Cardiac muscle cell (in vitro differentiated cells and primary cell): ENCODE measurements around the gene GPR132. TPM values are rescaled to one million over a fixed set of nuclear protein-coding genes. Genes with fewer than 3 reads are reported as not detected.

Experiments
- DNase-seq, 2 donors: peaks; one replicate each; pipeline versions ENCODE4 v3.0.0 to v3.0.0-alpha.2; 2010 to 2017; ENCODE audit warnings: low read depth in 1 of 2, low spot score in 1 of 2
- H3K27ac ChIP-seq: fragments of 200-600 bp; sonication (generic); 2 replicates; pipeline ENCODE4 v1.5.1; 2016
- H3K27me3 ChIP-seq: fragments of 200-600 bp; sonication (generic); 2 replicates; pipeline ENCODE4 v1.6.0; 2016; ENCODE audit warnings: control low read depth
- H3K36me3 ChIP-seq: fragments of 200-600 bp; sonication (generic); 2 replicates; pipeline ENCODE4 v1.5.1; 2016; ENCODE audit warnings: control low read depth
- H3K4me1 ChIP-seq: fragments of 200-600 bp; sonication (generic); 2 replicates; pipeline ENCODE4 v1.8.1; 2017; ENCODE audit warnings: low read depth, mild to moderate bottlenecking, mixed run types
- H3K4me3 ChIP-seq: fragments of 200-600 bp; sonication (generic); 2 replicates; pipeline ENCODE4 v1.5.1; 2016; ENCODE audit warnings: mild to moderate bottlenecking
- H3K9me3 ChIP-seq: fragments of 200-600 bp; sonication (generic); 2 replicates; pipeline ENCODE4 v1.5.1; 2017; ENCODE audit warnings: low read depth, mild to moderate bottlenecking, control low read depth
- CTCF ChIP-seq: IDR thresholded peaks from 2 replicates; pipeline ENCODE4 v1.5.1; 2012; ENCODE audit warnings: low read depth, mild to moderate bottlenecking, low read length
- polyA plus RNA-seq: library from polyadenylated mRNA; unstranded; fragments of >200 nt; fragmentation: Nextera tagmentation; extraction: Ambion mirVana; gene quantifications from 2 replicates; pipeline ENCODE4 v1.2.1, GENCODE V29; 2016
- total RNA-seq: library from RNA; depleted of rRNA; stranded (reverse); fragments of >200 nt; gene quantifications from 2 replicates; pipeline ENCODE4 v1.2.3, GENCODE V29; 2016

The GPR132 gene
- total and polyA plus RNA-seq, 2 experiments from 2014 or later = 1.0 to 2.0 TPM

DNA sequence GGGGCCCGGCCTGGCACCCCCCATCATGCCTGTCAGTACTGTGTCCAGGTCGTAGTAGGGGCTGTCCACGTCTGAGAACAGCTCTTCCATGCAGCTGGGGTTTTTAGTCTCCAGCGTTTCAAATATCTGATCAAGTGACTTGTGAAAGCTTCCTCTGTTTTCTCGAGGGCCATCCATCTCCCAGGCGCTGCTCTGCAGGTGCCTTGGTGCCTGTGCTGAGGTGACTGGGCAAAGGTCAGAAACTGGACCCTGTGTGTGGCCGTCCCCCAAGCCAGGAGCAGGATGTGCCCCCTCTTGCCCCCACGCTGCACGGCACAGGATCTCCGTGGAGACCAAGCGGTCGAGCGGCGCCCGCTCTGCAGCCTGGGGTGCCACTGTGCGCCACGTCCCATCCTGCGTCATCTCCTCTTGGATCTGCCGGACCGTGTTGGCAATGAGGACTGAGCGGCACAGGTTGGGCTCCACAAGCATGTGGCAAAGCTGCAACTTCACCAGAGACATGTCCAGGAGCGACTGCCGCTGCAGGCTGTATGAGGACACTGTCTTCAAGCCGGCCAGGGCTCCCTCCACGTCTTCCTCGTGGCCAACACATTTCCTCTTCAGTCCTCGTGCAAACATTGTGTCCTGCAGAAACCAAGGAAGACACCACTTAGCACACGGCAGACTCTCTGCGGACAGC is 53.8 kb downstream of the GPR132 start:
- no peak for DNase-seq
- peak overlapping the region; percentile 79 for H3K27ac ChIP-seq
- H3K4me3 ChIP-seq = no peak overlapping the region
- TF ChIP-seq CTCF = no peak
- peaks cover 28% of the 10 kb centered on the region for H3K36me3 ChIP-seq
- peaks cover 49% of the 10 kb centered on the region for H3K4me1 ChIP-seq
- no peaks in the 10 kb centered on the region for H3K27me3 ChIP-seq
- no peaks in the 10 kb centered on the region for H3K9me3 ChIP-seq

DNA sequence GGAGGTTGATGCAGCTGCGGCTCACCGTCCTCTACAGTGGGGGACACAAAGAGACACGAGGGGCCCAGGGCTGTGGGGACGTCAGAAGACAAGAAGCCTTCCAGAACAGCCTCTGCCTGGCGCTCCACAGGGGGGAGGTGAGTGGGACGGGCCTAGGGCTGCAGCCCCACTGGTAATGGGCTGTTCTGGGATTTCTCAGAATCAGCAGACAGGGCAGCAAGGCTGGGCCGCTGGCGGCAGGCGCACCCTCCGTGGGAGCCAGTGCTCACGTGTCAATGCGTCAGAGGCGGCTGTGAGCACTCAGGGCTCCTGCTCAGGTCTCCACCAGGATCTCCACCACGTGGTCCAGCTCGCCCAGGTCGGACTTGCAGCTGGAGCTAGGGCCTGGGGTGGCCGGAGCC is 54.3 kb downstream of the GPR132 start:
- Histone ChIP-seq H3K4me1 (peaks cover 43% of the 10 kb centered on the region), H3K4me3 (no peak overlapping the region), H3K27me3 (no peaks in the 10 kb centered on the region), H3K9me3 (no peaks in the 10 kb centered on the region), H3K36me3 (peaks cover 28% of the 10 kb centered on the region), H3K27ac (peak overlapping the region; percentile 79)
- no peak for TF ChIP-seq CTCF
- DNase-seq = peak in 1 of 2 donors; percentile 56

- H3K27ac ChIP-seq = peak overlapping the region; percentile 22
- H3K9me3 ChIP-seq = no peaks in the 10 kb centered on the region
- peaks cover 28% of the 10 kb centered on the region for H3K36me3 ChIP-seq
- H3K4me3 ChIP-seq = no peak overlapping the region
- no peak for DNase-seq
- no peaks in the 10 kb centered on the region for H3K27me3 ChIP-seq
- H3K4me1 ChIP-seq = peaks cover 39% of the 10 kb centered on the region
- no peak for TF ChIP-seq CTCF
Measured at GRCh38 chr14:105010106-105010505, 55.1 kb downstream of the GPR132 start.

- no peaks in the 10 kb centered on the region for H3K9me3 ChIP-seq
- no peak for DNase-seq
- H3K36me3 ChIP-seq = peaks cover 28% of the 10 kb centered on the region
- H3K27ac ChIP-seq = peak overlapping the region; percentile 66
- no peak overlapping the region for H3K4me3 ChIP-seq
- no peak for TF ChIP-seq CTCF
- peaks cover 22% of the 10 kb centered on the region for H3K4me1 ChIP-seq
- H3K27me3 ChIP-seq = no peaks in the 10 kb centered on the region
Measured at GRCh38 chr14:105007593-105008264, 57.5 kb downstream of the GPR132 start.

DNA sequence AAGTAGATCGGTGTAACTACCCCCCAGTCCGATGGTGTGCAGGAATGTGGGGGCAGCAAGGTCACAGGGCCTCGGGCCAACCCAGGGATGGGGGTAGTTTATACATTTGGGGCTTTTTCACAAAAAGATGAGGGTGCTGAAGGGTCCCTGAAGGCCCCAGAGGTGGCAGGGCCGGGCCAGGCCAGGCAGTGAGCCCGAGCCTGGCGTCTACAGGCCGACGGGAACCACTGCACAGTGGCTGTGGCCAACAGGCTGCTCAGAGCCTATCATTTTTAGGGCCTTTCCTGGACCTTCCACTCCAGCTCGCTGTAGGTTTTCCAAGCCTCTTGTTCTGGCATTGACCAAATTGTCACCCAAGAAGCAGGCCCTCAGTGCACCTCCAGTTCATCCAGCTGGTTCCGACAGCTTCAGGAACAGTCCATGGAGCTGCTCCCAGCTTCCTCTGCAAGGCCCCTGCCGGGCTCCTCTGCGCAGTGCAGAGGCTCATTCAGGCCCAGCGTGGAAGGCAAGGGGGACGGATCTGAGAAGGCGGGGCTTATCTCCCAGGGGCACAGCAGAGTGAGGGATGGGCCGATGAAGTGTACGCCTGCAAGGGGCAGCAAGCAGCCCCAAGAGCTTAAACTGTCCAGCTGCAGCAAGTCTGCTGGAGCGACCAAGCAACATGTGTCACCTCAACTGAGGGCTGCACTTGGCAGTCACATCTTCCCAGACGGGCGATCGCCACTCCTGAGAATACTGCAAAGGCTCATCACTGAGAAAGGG is 58.2 kb downstream of the GPR132 start:
- Histone ChIP-seq H3K27me3 (no peaks in the 10 kb centered on the region), H3K9me3 (no peaks in the 10 kb centered on the region), H3K36me3 (peaks cover 28% of the 10 kb centered on the region), H3K4me1 (peaks cover 14% of the 10 kb centered on the region), H3K27ac (peak overlapping the region; percentile 66), H3K4me3 (no peak overlapping the region)
- no peak for TF ChIP-seq CTCF
- DNase-seq = no peak
